Thoracic aorta (tissue), 2 donors: ENCODE measurements around the gene CD1D. TPM values are rescaled to one million over a fixed set of nuclear protein-coding genes. Genes with fewer than 3 reads are reported as not detected.
"Not testable (repeated sequence)": the region's sequence is repeated elsewhere in the genome, so short reads cannot be mapped to it uniquely, and the experiment has no call there.

Experiments used
- ATAC-seq: fragments of 150-250 bp; one replicate; pipeline ENCODE4 v1.8.0; 2017; ENCODE audit warnings: low read depth; ENCODE audit not compliant: insufficient number of reproducible peaks, low FRiP score
- DNase-seq: peaks from one replicate; pipeline ENCODE4 v3.0.0-alpha.2; 2020; ENCODE audit warnings: low spot score
- H3K27ac ChIP-seq, 2 donors: fragments of 200-600 bp; sonication (generic); 1 replicate in 1 of 2; 2 replicates in 1 of 2; pipeline ENCODE4 v1.5.1; 2016; ENCODE audit warnings: mild to moderate bottlenecking in 2 of 2, moderate library complexity in 2 of 2
- H3K27me3 ChIP-seq: fragments of 200-600 bp; sonication (generic); replicated peaks from 2 replicates; pipeline ENCODE4 v1.6.0; 2016; ENCODE audit warnings: mild to moderate bottlenecking; ENCODE audit not compliant: insufficient read depth
- H3K36me3 ChIP-seq: fragments of 200-600 bp; sonication (generic); one replicate; pipeline ENCODE4 v1.5.1; 2016
- H3K4me1 ChIP-seq, 2 donors: fragments of 200-600 bp; sonication (generic); 1 replicate in 1 of 2; 2 replicates in 1 of 2; pipeline versions ENCODE4 v1.5.1 to v1.6.0; 2016; ENCODE audit warnings: low read depth in 2 of 2, mild to moderate bottlenecking in 1 of 2; ENCODE audit not compliant: control insufficient read depth in 1 of 2
- H3K4me3 ChIP-seq: fragments of 200-600 bp; sonication (generic); 2 replicates; pipeline ENCODE4 v1.5.1; 2016; ENCODE audit warnings: mild to moderate bottlenecking
- H3K9me3 ChIP-seq: fragments of 200-600 bp; sonication (generic); 2 replicates; pipeline ENCODE4 v1.5.1; 2016
- CTCF ChIP-seq: fragments of 200-600 bp; sonication (generic); IDR thresholded peaks from one replicate; pipeline ENCODE4 v1.5.1; 2019; ENCODE audit warnings: antibody characterized with exemption
- total RNA-seq, 2 donors: library from RNA; depleted of rRNA; stranded (reverse); fragments of >200 nt; gene quantifications; one replicate each; pipeline versions ENCODE4 v1.1.0 to v1.2.3, GENCODE V29; 2016

CD1D gene
- total RNA-seq, 2 donors from 2014 or later: 1.9 to 2.4 TPM

GRCh38 chr1:158176399-158176798, 4.3 kb upstream of the CD1D start:
- ATAC-seq (no peak), DNase-seq (no peak)
- H3K27me3 ChIP-seq: no peaks in the 10 kb centered on the region
- no peak for TF ChIP-seq CTCF
- H3K4me1 ChIP-seq: peaks cover 0 to 16% of the 10 kb centered on the region in 2 donors
- H3K4me3 ChIP-seq: no peak overlapping the region
- H3K9me3 ChIP-seq: no peaks in the 10 kb centered on the region
- no peak overlapping the region for H3K27ac ChIP-seq
- no peaks in the 10 kb centered on the region for H3K36me3 ChIP-seq

- not testable (repeated sequence) for H3K27me3 ChIP-seq, H3K36me3 ChIP-seq, H3K27ac ChIP-seq, H3K9me3 ChIP-seq, DNase-seq
- Histone ChIP-seq H3K4me3 (peak overlapping the region; percentile 68), H3K4me1 (peaks cover 0 to 21% of the 10 kb centered on the region in 2 donors)
- peak; percentile 33 for ATAC-seq
Observed at GRCh38 chr1:158176849-158177699, 3.6 kb upstream of the CD1D start.

- ATAC-seq: peak; percentile 43
- peak; percentile 26 for TF ChIP-seq CTCF
- Histone ChIP-seq H3K4me1 (peaks cover 0 to 21% of the 10 kb centered on the region in 2 donors), H3K27me3 (no peaks in the 10 kb centered on the region), H3K4me3 (peak overlapping the region; percentile 68), H3K27ac (no peak overlapping the region), H3K36me3 (no peaks in the 10 kb centered on the region), H3K9me3 (no peaks in the 10 kb centered on the region)
- peak; percentile 64 for DNase-seq
Observed at GRCh38 chr1:158177700-158178450, 2.8 kb upstream of the CD1D start.

- no peaks in the 10 kb centered on the region for H3K27me3 ChIP-seq
- H3K4me1 ChIP-seq: peaks cover 0 to 21% of the 10 kb centered on the region in 2 donors
- H3K4me3 ChIP-seq: no peak overlapping the region
- H3K27ac ChIP-seq: no peak overlapping the region
- H3K36me3 ChIP-seq: no peaks in the 10 kb centered on the region
- H3K9me3 ChIP-seq: no peaks in the 10 kb centered on the region
- no peak for DNase-seq
- no peak for TF ChIP-seq CTCF
- ATAC-seq: no peak
Observed at GRCh38 chr1:158179301-158180041, 1.2 kb upstream of the CD1D start.

- DNase-seq: no peak
- Histone ChIP-seq H3K4me1 (peaks cover 0 to 21% of the 10 kb centered on the region in 2 donors), H3K4me3 (peak overlapping the region; percentile 73), H3K36me3 (no peaks in the 10 kb centered on the region), H3K27ac (no peak overlapping the region), H3K9me3 (no peaks in the 10 kb centered on the region), H3K27me3 (no peaks in the 10 kb centered on the region)
- no peak for TF ChIP-seq CTCF
- no peak for ATAC-seq
Observed at GRCh38 chr1:158181577-158181922, 855 bp downstream of the CD1D start.
